ENCODE results near the gene LRTM2.

The LRTM2 gene

GRCh38 chr12:1777798-1778197 is 42.6 kb upstream of the LRTM2 start:
- H3K4me1 ChIP-seq (ENCODE audit: control insufficient read depth, insufficient read depth, low read length), result peaks cover 13% of the 10 kb centered on the region; the same call in 1 of the 2 replicates
- CTCF ChIA-PET, result interaction anchor here (2.4 kb wide), 1 partner anchor 14 kb away, joined by 16 read pairs; no protein-coding TSS in a partner anchor
- H3K4me3 ChIP-seq (ENCODE audit: low read depth, low read length), result no peak overlapping the region
- TF ChIP-seq ZNF561 (tag by site-specific recombination; IDR thresholded peaks at IDR 0.05; ENCODE audit: borderline replicate concordance) (no peak), ZNF510 (tag by site-specific recombination; IDR thresholded peaks at IDR 0.05; ENCODE audit: insufficient replicate concordance) (no peak), ZNF16 (tag by site-specific recombination; IDR thresholded peaks at IDR 0.05; ENCODE audit: low read depth) (no peak), ZNF529 (tag by site-specific recombination; IDR thresholded peaks at IDR 0.05; ENCODE audit: insufficient replicate concordance) (no peak), ZBTB17 (tag by site-specific recombination; IDR thresholded peaks at IDR 0.05) (no peak), ZNF112 (tag by site-specific recombination; IDR thresholded peaks at IDR 0.05) (no peak), ZNF146 (tag by site-specific recombination; IDR thresholded peaks at IDR 0.05) (no peak), ZNF704 (tag by site-specific recombination; IDR thresholded peaks at IDR 0.05) (no peak), ZNF404 (tag by site-specific recombination; IDR thresholded peaks at IDR 0.05) (no peak), ZNF341 (tag by site-specific recombination; IDR thresholded peaks at IDR 0.05; ENCODE audit: low read depth) (no peak), ZBTB48 (tag by site-specific recombination; IDR thresholded peaks at IDR 0.05) (no peak), AEBP2 (tag by site-specific recombination; IDR thresholded peaks at IDR 0.05; ENCODE audit: borderline replicate concordance) (no peak), BCL11B (tag by site-specific recombination; IDR thresholded peaks at IDR 0.05; ENCODE audit: low read depth) (no peak), ZNF423 (tag by site-specific recombination; IDR thresholded peaks at IDR 0.05) (no peak)
- no peaks in the 10 kb centered on the region for H3K9me3 ChIP-seq (ENCODE audit: control insufficient read depth, insufficient read depth, low read depth, low read length)
- no peak overlapping the region for H3K27ac ChIP-seq (ENCODE audit: extremely low read depth, low read depth, low read length)
- peaks cover 1 to 12% of the 10 kb centered on the region in 2 experiments; a peak in 2 of 3 replicates for H3K36me3 ChIP-seq (ENCODE audit: control insufficient read depth in 2 of 2, insufficient read depth in 1 of 2, low read length in 2 of 2)
- POLR2A ChIA-PET, result no interaction called here

GRCh38 chr12:1778911-1779310 is 41.5 kb upstream of the LRTM2 start:
- ChIA-PET CTCF (interaction anchor here (0.6 to 2.4 kb wide), 2 partner anchors 13 to 30 kb away, joined by 3 to 16 read pairs; no protein-coding TSS in a partner anchor), POLR2A (no interaction called here)
- no peaks in the 10 kb centered on the region for H3K9me3 ChIP-seq (ENCODE audit: control insufficient read depth, insufficient read depth, low read depth, low read length)
- no peak overlapping the region for H3K4me3 ChIP-seq (ENCODE audit: low read depth, low read length)
- H3K27ac ChIP-seq (ENCODE audit: extremely low read depth, low read depth, low read length), result no peak overlapping the region
- TF ChIP-seq ZNF624 (tag by site-specific recombination; IDR thresholded peaks at IDR 0.05) (no peak), ZNF292 (tag by site-specific recombination; IDR thresholded peaks at IDR 0.05; ENCODE audit: borderline replicate concordance, low read depth) (no peak), GLI4 (tag by site-specific recombination; IDR thresholded peaks at IDR 0.05) (no peak), KLF1 (tag by site-specific recombination; IDR thresholded peaks at IDR 0.05) (no peak), ZSCAN16 (tag by site-specific recombination; IDR thresholded peaks at IDR 0.05) (no peak), ZNF140 (tag by site-specific recombination; IDR thresholded peaks at IDR 0.05) (no peak), ZXDB (tag by site-specific recombination; IDR thresholded peaks at IDR 0.05) (no peak), ZNF768 (tag by site-specific recombination; IDR thresholded peaks at IDR 0.05) (no peak), ZNF26 (tag by site-specific recombination; IDR thresholded peaks at IDR 0.05) (no peak), ZNF660 (tag by site-specific recombination; IDR thresholded peaks at IDR 0.05) (no peak)
- peaks cover 13% of the 10 kb centered on the region; the same call in 1 of the 2 replicates for H3K4me1 ChIP-seq (ENCODE audit: control insufficient read depth, insufficient read depth, low read length)
- H3K36me3 ChIP-seq (ENCODE audit: control insufficient read depth in 2 of 2, insufficient read depth in 1 of 2, low read length in 2 of 2), result peaks cover 6 to 15% of the 10 kb centered on the region in 2 experiments; a peak in 2 of 3 replicates
